Superior temporal gyrus (tissue), 1 donor: Measurements from ENCODE around the gene ACVRL1.

Experiments used
- DNase-seq: peaks from one replicate; pipeline ENCODE4 v3.0.0-alpha.2; 2016; ENCODE audit errors: extremely low spot score

The ACVRL1 gene

DNA sequence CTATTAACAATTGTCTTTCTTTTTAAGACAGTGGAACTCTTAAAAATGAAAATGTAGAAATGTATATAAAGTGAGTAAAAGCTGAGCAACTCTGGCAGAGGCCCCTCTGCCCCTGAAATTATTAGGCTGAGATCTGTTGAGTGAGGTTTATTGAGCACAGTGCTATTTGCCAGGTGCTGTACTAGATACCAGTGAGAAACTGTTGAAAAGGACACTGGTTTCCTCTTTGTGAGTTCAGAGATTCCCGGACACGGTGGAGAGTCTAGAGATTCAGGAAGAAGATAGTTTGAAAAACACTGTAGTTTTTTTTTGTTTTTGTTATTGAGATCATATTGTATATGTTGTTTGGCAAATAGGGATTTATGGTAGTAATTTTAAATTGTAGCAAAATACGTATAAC, 55.4 kb downstream of the ACVRL1 start:
- no peak for DNase-seq

DNA sequence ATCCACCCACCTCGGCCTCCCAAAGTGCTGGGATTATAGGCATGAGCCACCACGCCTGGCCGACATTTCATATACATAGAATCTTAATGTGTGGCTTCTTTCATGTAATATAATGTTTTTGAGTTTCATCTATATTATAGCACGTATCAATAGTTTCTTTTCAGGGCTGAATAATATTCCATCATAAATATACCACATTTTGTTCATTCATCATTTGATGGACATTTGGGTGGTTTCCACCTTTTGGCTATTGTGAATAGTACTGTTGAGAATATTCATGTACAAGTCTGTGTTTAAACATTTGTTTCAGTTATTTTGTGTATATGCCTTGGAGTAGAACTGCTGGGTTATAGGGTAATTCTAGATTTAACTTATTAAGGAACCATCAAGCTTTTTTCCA, 56.2 kb downstream of the ACVRL1 start:
- DNase-seq, result no peak

DNA sequence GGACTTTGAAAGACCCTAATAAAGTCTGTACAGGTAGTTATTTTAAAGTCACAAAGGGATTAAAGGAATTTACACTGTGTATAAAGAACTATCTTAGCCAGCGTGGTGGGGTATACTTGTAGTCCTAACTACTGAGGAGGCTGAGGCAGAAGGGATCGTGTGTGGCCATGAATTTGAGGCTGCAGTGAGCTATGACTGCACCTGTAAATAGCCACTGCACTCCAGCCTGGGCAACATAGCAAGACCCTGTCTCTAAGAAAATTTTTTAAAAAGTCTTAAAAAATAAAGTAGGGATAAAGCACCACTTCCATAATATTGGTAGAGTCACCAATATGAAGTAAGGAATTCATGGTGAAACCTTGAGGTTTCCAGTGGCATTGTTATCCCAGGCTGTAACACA, 62.3 kb downstream of the ACVRL1 start:
- DNase-seq, result no peak

DNA sequence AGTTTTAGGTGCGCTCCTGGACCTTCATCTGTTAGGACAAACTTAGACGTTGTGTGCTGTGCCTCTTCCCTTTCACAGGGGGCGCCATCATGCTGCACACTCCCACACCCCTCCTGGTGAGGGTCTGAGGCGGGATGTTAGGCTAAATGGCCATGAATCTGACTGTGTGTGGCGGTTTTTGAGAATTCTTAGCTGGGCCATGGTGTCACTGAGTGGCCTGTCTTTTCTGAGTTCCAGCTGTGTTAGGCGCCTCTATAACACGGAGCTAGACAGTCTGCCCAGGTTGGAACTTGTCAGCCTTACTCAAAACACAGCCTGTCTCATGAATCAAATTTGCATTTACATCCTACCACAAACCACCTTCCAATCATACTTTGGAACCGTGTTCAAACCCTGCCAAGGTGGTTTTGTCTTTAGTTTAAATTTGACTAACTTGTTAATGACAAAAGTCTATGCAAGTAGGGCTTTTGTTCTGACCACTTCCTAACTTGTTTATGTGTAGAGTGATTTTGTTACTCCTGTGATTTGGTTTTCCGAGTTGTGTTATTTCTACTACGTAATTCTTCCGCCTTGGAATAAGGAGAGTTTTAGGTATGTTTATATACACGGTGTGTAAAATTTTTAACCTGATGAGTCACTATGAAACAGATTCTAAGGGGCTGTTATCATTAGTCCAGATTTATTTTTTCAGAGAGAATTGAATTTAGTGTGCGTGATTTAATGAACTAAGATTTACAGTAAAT, 63.8 kb downstream of the ACVRL1 start:
- DNase-seq, result no peak

DNA sequence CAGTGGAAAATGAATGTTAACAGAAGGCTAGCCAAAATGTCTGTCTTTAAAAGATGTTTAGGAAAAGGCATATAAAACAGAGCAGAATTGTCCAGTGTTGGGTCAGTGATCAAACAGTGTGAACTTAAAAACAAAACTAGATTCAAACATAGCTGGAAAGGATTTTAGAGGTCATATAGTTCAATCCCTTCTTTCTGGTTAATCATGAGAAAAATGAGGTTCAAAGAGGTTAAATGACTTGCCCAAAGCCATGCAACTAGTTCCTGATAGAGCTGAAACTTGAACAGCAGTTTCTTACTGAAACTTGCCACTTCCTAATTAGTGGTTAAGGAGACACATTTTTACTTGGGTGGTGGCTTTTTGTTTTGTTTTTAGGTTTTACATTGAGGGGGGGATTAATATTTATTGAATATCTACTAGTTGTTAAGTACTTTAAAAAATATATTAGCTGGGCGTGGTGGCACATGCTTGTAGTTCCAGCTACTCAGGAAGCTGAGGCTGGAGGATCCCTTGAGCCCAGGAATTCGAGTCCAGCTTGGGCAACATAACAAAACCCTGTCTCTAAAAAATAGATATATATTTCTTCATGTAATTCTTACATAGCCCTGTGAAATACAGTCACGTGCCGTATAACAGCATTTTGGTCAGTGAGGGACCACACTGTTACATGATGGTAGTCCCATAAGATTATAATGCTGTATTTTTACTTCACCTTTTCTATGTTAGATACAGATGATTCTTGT, 64.5 kb downstream of the ACVRL1 start:
- DNase-seq, result no peak

DNA sequence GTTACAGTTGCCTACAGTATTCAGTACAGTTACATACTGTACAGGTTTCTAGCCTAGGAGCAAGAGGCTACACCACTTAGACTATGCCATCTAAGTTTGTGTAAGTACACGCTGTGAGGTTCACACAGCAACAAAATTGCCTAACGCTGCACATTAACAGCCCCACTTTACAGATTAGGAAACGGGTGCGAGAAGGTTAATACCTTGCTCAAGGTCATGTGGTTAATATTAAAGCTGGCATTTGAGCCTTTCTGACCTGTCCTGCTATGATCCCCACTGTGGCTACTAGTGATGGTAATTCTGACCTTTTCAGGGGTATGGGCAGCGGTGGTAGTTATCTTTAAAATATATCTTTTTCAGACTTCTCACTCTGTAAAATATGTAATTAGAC, 65.1 kb downstream of the ACVRL1 start:
- no peak for DNase-seq

DNA sequence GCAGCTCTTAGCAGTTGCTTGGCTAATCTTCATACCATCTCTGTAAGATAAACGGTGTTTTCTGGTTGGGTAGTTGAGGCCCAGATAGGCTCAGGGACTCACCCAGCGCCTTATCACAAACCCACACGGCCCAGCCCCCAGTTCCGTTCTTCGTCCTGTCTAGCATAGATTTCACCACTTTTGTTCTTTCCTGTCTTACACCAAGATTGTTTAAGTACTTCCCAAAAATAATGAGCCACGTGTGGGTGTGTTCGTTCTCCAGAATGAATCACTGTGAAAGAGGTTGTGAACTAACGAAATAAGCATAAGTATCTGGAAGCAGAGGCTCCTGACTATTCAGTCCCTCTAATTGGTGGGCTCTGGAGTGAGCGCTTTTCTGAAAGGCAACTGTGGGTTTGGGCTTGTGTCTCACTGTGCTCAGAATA, 65.6 kb downstream of the ACVRL1 start:
- DNase-seq, result peak; percentile 41
